Femur (tissue), 1 donor: Measurements from ENCODE around the gene CYB561A3.
"Not testable (repeated sequence)": the region's sequence is repeated elsewhere in the genome, so short reads cannot be mapped to it uniquely, and the experiment has no call there.

Experiments
- DNase-seq: peaks from one replicate; pipeline ENCODE4 v3.0.0-alpha.2; 2017

Gene CYB561A3

GRCh38 chr11:61361741-61362541 is at the start of gene CYB561A3, which contains the start of gene TMEM138:
TSS of gene CYB561A3 (minus strand) at chr11:61361882. CDS start at chr11:61356713, 5,169 bp downstream.
TSS of gene TMEM138 (plus strand) at chr11:61362374. CDS start at chr11:61364391, 2,017 bp downstream.
- peak; percentile 96 for DNase-seq

GRCh38 chr11:61406991-61407728 is 45.5 kb upstream of the CYB561A3 start:
- DNase-seq, result no peak

- no peak for DNase-seq
These were observed 44.4 kb upstream of the CYB561A3 start for GRCh38 chr11:61406067-61406466.

GRCh38 chr11:61404641-61405040 is 43.0 kb upstream of the CYB561A3 start:
- no peak for DNase-seq

GRCh38 chr11:61404103-61404502 is 42.4 kb upstream of the CYB561A3 start:
- DNase-seq, result no peak

- DNase-seq, result no peak
These were observed 42.0 kb upstream of the CYB561A3 start for GRCh38 chr11:61403658-61404057.

- DNase-seq, result no peak
These were observed 39.9 kb upstream of the CYB561A3 start for GRCh38 chr11:61401573-61401972.

GRCh38 chr11:61401173-61401572 is 39.5 kb upstream of the CYB561A3 start:
- DNase-seq, result no peak

GRCh38 chr11:61392981-61393595 is 31.4 kb upstream of the CYB561A3 start:
- DNase-seq, result no peak

GRCh38 chr11:61390161-61390560 is 28.5 kb upstream of the CYB561A3 start:
- DNase-seq, result no peak

- DNase-seq, result no peak
These were observed 22.9 kb upstream of the CYB561A3 start for GRCh38 chr11:61384271-61385242.

GRCh38 chr11:61383859-61384258 is 22.2 kb upstream of the CYB561A3 start:
- DNase-seq, result not testable (repeated sequence)

GRCh38 chr11:61380884-61381283 is 19.2 kb upstream of the CYB561A3 start:
- no peak for DNase-seq

- no peak for DNase-seq
These were observed 17.1 kb upstream of the CYB561A3 start for GRCh38 chr11:61378713-61379313.

- no peak for DNase-seq
These were observed 15.9 kb upstream of the CYB561A3 start for GRCh38 chr11:61377461-61378160.

GRCh38 chr11:61375761-61376108 is 14.1 kb upstream of the CYB561A3 start:
- no peak for DNase-seq

GRCh38 chr11:61372659-61373420 is 11.2 kb upstream of the CYB561A3 start:
- DNase-seq, result no peak

- DNase-seq, result no peak
These were observed 8.8 kb upstream of the CYB561A3 start for GRCh38 chr11:61370349-61371005.

GRCh38 chr11:61369372-61370348 is 8.0 kb upstream of the CYB561A3 start:
- DNase-seq, result no peak
